HK-2 (cell line): ENCODE data around the gene APOE.

Source experiments
- DNase-seq: peaks from one replicate; pipeline ENCODE4 v3.0.0-alpha.2; 2018; ENCODE audit not compliant: unreplicated experiment

APOE gene

DNA sequence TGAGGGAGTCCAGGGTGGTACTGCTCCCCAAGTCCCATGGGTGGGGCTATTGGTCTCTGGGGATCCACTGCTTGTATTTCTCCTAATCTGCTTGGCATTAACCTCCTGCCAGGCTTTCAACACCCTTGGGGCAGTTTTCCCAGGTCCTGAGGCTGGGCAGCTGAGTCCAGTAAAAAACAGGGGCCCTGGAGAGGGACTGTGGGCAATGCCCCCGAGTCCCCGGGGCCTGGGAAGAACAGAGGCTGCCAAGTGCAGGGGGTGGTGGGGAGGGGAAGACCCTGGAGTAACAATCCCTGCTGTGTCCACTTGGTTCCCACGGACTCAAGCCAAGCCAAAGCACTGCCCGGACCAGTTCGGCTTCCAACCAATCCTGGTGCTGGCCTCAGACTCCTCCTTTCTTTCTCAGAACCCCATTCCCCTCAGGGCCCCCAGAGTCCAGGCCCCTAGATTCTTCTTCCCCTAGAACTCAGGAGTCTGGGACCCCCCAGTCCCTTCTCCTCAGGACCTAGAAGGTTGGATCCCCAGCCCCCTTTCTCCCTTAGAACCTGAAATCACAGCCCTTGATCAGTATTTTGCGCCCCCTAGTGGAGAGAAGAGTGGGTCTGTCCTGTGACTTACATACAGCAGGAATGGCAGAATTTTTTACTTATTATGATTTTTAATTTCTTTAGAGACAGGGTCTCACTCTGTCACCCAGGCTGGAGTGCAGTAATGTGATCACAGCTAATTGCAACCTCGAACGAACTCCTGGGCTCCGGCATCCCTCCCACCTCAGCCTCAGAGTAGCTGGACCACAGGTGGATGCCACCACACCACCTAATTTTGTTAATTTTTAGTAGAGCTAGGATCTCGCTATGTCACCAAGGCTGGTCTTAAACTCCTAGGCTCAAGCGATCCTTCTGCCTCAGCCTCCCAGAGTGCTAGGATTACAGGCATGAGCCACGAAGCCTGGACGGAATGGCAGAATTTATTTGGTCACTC lies 45.9 kb downstream of the APOE start:
- peak; percentile 56 for DNase-seq

DNA sequence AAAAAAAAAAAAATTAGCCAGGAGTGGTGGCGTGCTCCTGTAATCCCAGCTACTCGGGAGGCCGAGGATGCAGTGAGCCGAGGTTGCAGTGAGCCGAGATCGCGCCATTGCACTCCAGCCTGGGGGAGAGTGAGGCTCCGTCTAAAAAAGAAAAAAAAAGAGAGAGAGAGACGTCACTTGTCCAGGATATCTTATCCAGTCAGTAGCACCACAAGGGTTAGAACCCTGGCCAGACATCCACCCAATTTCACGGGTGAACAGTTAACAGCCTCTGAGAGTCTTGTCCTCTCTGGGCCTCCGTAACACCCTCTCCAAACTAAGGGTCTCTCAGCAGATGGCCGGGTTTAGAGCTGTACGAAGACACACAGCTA lies 48.7 kb downstream of the APOE start:
- DNase-seq = no peak

DNA sequence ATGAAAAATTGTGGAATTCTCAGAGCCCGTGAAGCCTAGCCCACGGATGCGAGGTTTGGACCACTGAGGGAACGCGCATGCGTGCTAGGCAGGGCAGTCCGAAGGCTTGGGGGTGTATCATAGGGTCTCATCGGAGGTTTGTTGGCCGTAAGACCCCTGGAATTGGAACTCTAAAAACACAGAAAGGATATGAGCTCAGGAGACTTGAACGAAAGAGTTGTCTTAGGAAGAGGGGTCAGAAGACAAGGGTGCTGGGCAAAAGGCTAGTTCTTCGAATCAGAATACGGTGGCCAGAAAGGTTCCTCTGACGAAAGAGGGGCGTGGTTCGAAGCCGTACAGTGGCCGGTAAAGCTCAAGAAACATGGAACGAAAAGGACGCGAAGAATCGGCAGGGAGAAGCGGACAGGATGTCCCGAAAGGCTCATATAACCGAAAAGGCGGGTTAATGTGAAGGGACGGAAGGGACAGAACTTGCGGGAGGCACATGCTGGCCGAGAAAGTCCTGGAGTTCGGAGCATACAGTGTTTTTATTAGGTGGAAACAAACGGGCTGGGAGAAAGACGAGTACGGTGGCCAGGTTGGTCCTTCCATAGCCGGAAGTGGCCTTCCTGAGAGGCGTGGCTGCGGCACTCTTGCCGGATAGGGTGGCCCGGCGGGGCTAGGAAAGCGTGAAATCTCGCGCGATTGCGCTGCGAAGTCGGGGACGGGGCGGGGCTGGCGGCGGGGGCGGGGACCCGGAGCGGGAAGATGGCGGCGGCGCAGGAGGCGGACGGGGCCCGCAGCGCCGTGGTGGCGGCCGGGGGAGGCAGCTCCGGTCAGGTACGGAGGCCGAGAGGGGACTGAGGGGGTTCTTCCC lies 49.3 kb downstream of the APOE start, which contains the start of gene CLPTM1:
Gene CLPTM1 (plus strand): TSS at position 732 of the 856 bp plus-strand sequence. CDS start 16 bp downstream, at position 748.
- DNase-seq = peak; percentile 94

DNA sequence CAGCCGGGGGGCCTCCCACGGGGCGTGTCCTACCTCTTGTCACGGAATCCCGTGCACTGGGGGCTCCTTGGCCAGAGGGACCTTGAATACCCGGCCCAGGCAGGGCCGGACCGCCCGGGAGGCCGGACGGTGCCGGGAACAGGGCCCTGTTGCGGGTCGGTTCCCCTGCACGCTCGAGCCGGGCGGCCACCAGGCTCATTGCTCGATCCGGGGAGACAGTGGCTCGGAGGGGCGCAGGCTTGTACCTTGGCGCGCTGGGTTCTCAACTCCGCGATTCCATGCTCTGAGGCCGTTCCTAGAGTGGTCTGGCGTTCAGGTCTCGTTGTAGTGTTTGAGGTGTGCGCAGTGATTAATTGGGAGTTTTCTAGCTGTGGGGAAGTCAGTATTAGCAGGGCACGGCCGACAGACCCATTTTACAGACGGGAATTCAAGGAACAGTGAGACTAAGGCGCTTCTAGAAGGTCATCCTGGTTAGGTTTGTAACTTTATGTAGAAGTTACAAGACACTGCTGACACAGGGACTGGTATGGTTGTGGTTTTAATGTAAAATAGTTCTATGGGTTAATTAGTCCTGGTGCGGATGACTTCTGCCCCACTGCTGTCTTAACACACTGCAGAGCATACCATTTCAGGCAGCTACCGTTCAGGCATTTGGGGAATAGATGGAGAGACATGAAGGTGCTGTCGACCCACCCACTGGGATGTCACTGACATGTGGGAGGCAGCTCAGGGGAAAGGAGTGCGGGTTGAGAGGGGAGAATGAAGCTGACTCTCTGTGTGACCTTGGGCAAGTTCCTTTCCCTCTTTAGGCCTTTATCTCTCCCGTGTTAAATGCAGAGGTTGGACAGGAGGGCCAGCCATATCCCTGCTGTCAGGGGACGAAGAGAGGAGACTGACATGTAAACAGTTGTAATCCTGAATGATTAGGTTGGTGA lies 50.2 kb downstream of the APOE start:
- no peak for DNase-seq

DNA sequence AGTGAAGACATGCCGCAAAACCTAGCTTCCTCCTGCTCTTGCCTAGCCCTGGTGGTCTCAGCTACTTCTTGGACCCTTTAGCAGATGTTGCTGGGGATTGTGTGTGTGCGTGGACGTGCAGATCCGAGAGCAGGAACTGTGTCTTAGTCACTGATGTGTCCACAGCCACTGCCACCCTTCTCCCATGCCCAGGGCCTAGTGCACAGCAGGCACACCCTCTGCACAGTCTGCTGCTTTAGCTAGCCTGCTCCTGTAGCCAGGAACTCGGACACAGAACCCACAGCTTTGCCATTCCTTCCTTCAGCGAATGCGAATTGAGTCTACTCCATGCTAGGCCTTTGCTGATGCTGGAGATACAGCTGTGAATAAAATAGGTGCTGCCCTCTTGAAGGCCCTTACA lies 51.9 kb downstream of the APOE start:
- no peak for DNase-seq

DNA sequence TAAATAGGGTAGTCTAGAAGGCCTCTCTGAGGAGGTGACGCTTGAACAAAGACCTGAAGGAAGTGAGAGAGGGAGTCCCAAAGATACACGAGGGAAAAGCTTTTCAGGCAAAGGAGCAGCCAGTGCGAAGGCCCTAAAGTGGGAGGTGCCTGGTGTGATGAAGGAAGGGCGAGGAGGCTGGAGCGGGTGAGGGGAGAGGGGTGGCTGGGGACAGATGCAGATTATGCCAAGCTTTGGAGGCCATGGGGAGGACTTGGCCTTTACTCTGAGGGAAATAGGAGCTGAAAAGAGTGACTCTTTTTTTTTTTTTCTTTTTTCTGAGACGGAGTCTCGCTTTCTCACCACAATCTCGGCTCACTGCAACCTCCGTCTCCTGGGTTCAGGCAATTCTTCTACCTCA lies 52.5 kb downstream of the APOE start:
- DNase-seq = no peak
